Hematopoietic multipotent progenitor cell treated with erythropoietin and hydrocortisone succinate and interleukin-3 and kit ligand, for 15 days (in vitro differentiated cells): Measurements from ENCODE around the gene NRSN1.
"Not testable (repeated sequence)": the region's sequence is repeated elsewhere in the genome, so short reads cannot be mapped to it uniquely, and the experiment has no call there.

ENCODE experiments used
- DNase-seq: peaks from one replicate; pipeline ENCODE4 v3.0.0-alpha.2; 2015; ENCODE audit warnings: low spot score

The NRSN1 gene

GRCh38 chr6:24142733-24143132 lies 16.7 kb downstream of the NRSN1 start:
- not testable (repeated sequence) for DNase-seq

GRCh38 chr6:24145690-24146131 lies 19.7 kb downstream of the NRSN1 start:
- DNase-seq: no peak

- DNase-seq: no peak
These were observed 20.9 kb downstream of the NRSN1 start for GRCh38 chr6:24146871-24147270.

- DNase-seq: no peak
These were observed 21.6 kb downstream of the NRSN1 start for GRCh38 chr6:24147511-24148153.

GRCh38 chr6:24148154-24148570 lies 22.1 kb downstream of the NRSN1 start:
- DNase-seq: no peak

- no peak for DNase-seq
These were observed 22.7 kb downstream of the NRSN1 start for GRCh38 chr6:24148684-24149083.

- DNase-seq: no peak
These were observed 23.3 kb downstream of the NRSN1 start for GRCh38 chr6:24149296-24149695.

GRCh38 chr6:24149836-24150235 lies 23.8 kb downstream of the NRSN1 start:
- no peak for DNase-seq

- DNase-seq: no peak
These were observed 26.0 kb downstream of the NRSN1 start for GRCh38 chr6:24152014-24152413.

GRCh38 chr6:24154121-24154520 lies 28.1 kb downstream of the NRSN1 start:
- no peak for DNase-seq

- DNase-seq: no peak
These were observed 31.9 kb downstream of the NRSN1 start for GRCh38 chr6:24157886-24158285.

GRCh38 chr6:24183584-24183983 lies 57.6 kb downstream of the NRSN1 start:
- no peak for DNase-seq

GRCh38 chr6:24186349-24186748 lies 60.3 kb downstream of the NRSN1 start:
- DNase-seq: no peak

- DNase-seq: no peak
These were observed 62.1 kb downstream of the NRSN1 start for GRCh38 chr6:24187965-24188577.

GRCh38 chr6:24188578-24189080 lies 62.6 kb downstream of the NRSN1 start:
- no peak for DNase-seq

GRCh38 chr6:24191346-24191745 lies 65.3 kb downstream of the NRSN1 start:
- DNase-seq: no peak

- DNase-seq: no peak
These were observed 67.3 kb downstream of the NRSN1 start for GRCh38 chr6:24193364-24193763.

GRCh38 chr6:24194978-24195700 lies 69.1 kb downstream of the NRSN1 start:
- DNase-seq: no peak

GRCh38 chr6:24195836-24196597 lies 70.0 kb downstream of the NRSN1 start:
- DNase-seq: no peak
